Glomerular visceral epithelial cell (primary cell): ENCODE measurements around the gene MRPL24.
"Not testable (repeated sequence)": the region's sequence is repeated elsewhere in the genome, so short reads cannot be mapped to it uniquely, and the experiment has no call there.

Experiments used
- DNase-seq: peaks from one replicate; pipeline ENCODE4 v3.0.0-alpha.2; 2016; ENCODE audit errors: extremely low spot score

MRPL24 gene

GRCh38 chr1:156760092-156760795 is 19.4 kb upstream of the MRPL24 start:
- no peak for DNase-seq

- DNase-seq: not testable (repeated sequence)
These were observed 16.8 kb upstream of the MRPL24 start for GRCh38 chr1:156757572-156758253.

- no peak for DNase-seq
These were observed 15.5 kb upstream of the MRPL24 start for GRCh38 chr1:156756355-156756754.

GRCh38 chr1:156755527-156755950 is 14.7 kb upstream of the MRPL24 start:
- DNase-seq: no peak

- DNase-seq: no peak
These were observed 13.3 kb upstream of the MRPL24 start for GRCh38 chr1:156754219-156754618.

GRCh38 chr1:156752843-156753482 is 12.1 kb upstream of the MRPL24 start:
- no peak for DNase-seq

GRCh38 chr1:156751757-156752481 is 11.0 kb upstream of the MRPL24 start:
- DNase-seq: peak; percentile 98

GRCh38 chr1:156751451-156751756 is 10.5 kb upstream of the MRPL24 start, which contains the start of gene HDGF:
TSS of gene HDGF (minus strand) at chr1:156751675. CDS start at chr1:156751429, 246 bp downstream.
- no peak for DNase-seq

GRCh38 chr1:156750711-156751450 is 10.0 kb upstream of the MRPL24 start:
- peak; percentile 26 for DNase-seq

GRCh38 chr1:156750191-156750672 is 9.3 kb upstream of the MRPL24 start:
- peak; percentile 50 for DNase-seq

- peak; percentile 40 for DNase-seq
These were observed 8.7 kb upstream of the MRPL24 start for GRCh38 chr1:156749419-156750118.

- DNase-seq: peak; percentile 89
These were observed 8.0 kb upstream of the MRPL24 start for GRCh38 chr1:156748670-156749418.

- no peak for DNase-seq
These were observed 7.1 kb upstream of the MRPL24 start for GRCh38 chr1:156747742-156748669.

- peak; percentile 98 for DNase-seq
These were observed 6.1 kb upstream of the MRPL24 start for GRCh38 chr1:156746728-156747631.

- no peak for DNase-seq
These were observed 5.5 kb upstream of the MRPL24 start for GRCh38 chr1:156746406-156746727.

GRCh38 chr1:156745881-156746280 is 5.0 kb upstream of the MRPL24 start:
- DNase-seq: no peak

GRCh38 chr1:156744786-156745419 is 4.0 kb upstream of the MRPL24 start:
- DNase-seq: no peak

- DNase-seq: no peak
These were observed 3.5 kb upstream of the MRPL24 start for GRCh38 chr1:156744344-156744743.
